SU-DHL-6 (cell line): Measurements from ENCODE around the gene PAF1.
"Not testable (repeated sequence)": the region's sequence is repeated elsewhere in the genome, so short reads cannot be mapped to it uniquely, and the experiment has no call there.

ENCODE experiments used
- H2AFZ ChIP-seq: fragments of 200-600 bp; sonication (generic); 2 replicates; pipeline ENCODE4 v1.6.1; 2014; ENCODE audit warnings: low read depth, mild to moderate bottlenecking, moderate library complexity, mixed read lengths, antibody characterized with exemption, low read length; ENCODE audit not compliant: severe bottlenecking
- H3F3A ChIP-seq: fragments of 200-600 bp; shearing (Covaris generic); 2 replicates; pipeline ENCODE4 v1.6.0; 2016; ENCODE audit warnings: antibody characterized with exemption, mild to moderate bottlenecking; ENCODE audit not compliant: insufficient read depth
- H3K27ac ChIP-seq: fragments of 200-600 bp; sonication (generic); 2 replicates; pipeline ENCODE4 v1.5.1; 2016; ENCODE audit warnings: low read depth, mild to moderate bottlenecking, low read length, moderate library complexity, mixed read lengths
- H3K27me3 ChIP-seq: fragments of 200-600 bp; sonication (generic), shearing (Covaris generic); 2 replicates; pipeline ENCODE4 v1.6.0; 2014; ENCODE audit warnings: mild to moderate bottlenecking, low read length
- H3K36me3 ChIP-seq: fragments of 200-600 bp; sonication (generic); 2 replicates; pipeline ENCODE4 v1.6.1; 2014; ENCODE audit warnings: mild to moderate bottlenecking, low read length, mixed read lengths
- H3K4me2 ChIP-seq: fragments of 300-600, 200-600 bp; shearing (Covaris generic), sonication (generic); 2 replicates; pipeline ENCODE4 v1.6.0; 2014; ENCODE audit warnings: low read length, low read depth, mild to moderate bottlenecking; ENCODE audit not compliant: poor library complexity, severe bottlenecking
- H3K4me3 ChIP-seq: fragments of 200-600 bp; sonication (generic); 2 replicates; pipeline ENCODE4 v1.5.1; 2014; ENCODE audit warnings: antibody characterized with exemption, low read length, mild to moderate bottlenecking, mixed read lengths; ENCODE audit not compliant: insufficient read depth, poor library complexity, severe bottlenecking
- H3K79me2 ChIP-seq: fragments of 200-600 bp; sonication (generic); 2 replicates; pipeline ENCODE4 v1.6.1; 2014; ENCODE audit warnings: mild to moderate bottlenecking, low read length, moderate library complexity; ENCODE audit not compliant: insufficient read depth
- H3K9ac ChIP-seq: fragments of 200-600 bp; sonication (generic); 2 replicates; pipeline ENCODE4 v1.7.0; 2014; ENCODE audit warnings: mild to moderate bottlenecking, low read length
- H3K9me2 ChIP-seq: fragments of 200-600 bp; sonication (generic); replicated peaks from 2 replicates; pipeline ENCODE4 v1.6.1; 2014; ENCODE audit warnings: low read length; ENCODE audit not compliant: insufficient read depth
- H3K9me3 ChIP-seq: fragments of 200-600 bp; sonication (generic); 2 replicates; pipeline ENCODE4 v1.6.1; 2014; ENCODE audit warnings: low read length, mixed read lengths; ENCODE audit not compliant: insufficient read depth
- H4K20me1 ChIP-seq: fragments of 200-600 bp; sonication (generic); 2 replicates; pipeline ENCODE4 v1.6.1; 2014; ENCODE audit warnings: low read depth, mild to moderate bottlenecking, antibody characterized with exemption, low read length, moderate library complexity, mixed read lengths
- CTCF ChIP-seq: fragments of 200-600 bp; sonication (generic); IDR thresholded peaks from one replicate; pipeline ENCODE4 v1.5.1; 2017; ENCODE audit warnings: antibody characterized with exemption, mild to moderate bottlenecking, low read length, moderate library complexity; ENCODE audit not compliant: insufficient read depth, poor library complexity, severe bottlenecking
- EZH2phosphoT487 ChIP-seq: fragments of 200-600 bp; sonication (generic), shearing (Covaris generic); conservative IDR thresholded peaks from 2 replicates; pipeline ENCODE4 v1.6.1; 2018; ENCODE audit warnings: mild to moderate bottlenecking, antibody characterized with exemption, low read length, moderate library complexity, mixed read lengths

The PAF1 gene

GRCh38 chr19:39380521-39381502, 10.1 kb downstream of the PAF1 start:
- Histone ChIP-seq H4K20me1 (no peaks in the 10 kb centered on the region), H3K27me3 (no peaks in the 10 kb centered on the region), H3K9ac (no peak overlapping the region), H3K4me2 (no peak overlapping the region), H3K27ac (no peak overlapping the region), H3K36me3 (no peaks in the 10 kb centered on the region), H3F3A (no peaks in the 10 kb centered on the region), H3K9me3 (no peaks in the 10 kb centered on the region), H2AFZ (no peak overlapping the region), H3K9me2 (no peaks in the 10 kb centered on the region), H3K4me3 (no peak overlapping the region), H3K79me2 (no peaks in the 10 kb centered on the region)
- TF ChIP-seq EZH2phosphoT487 (no peak), CTCF (no peak)

- Histone ChIP-seq H3F3A (no peaks in the 10 kb centered on the region), H3K27me3 (no peaks in the 10 kb centered on the region), H4K20me1 (no peaks in the 10 kb centered on the region), H3K36me3 (no peaks in the 10 kb centered on the region), H3K27ac (no peak overlapping the region), H3K9me2 (no peaks in the 10 kb centered on the region), H3K9me3 (no peaks in the 10 kb centered on the region), H3K9ac (no peak overlapping the region), H2AFZ (no peak overlapping the region), H3K4me2 (no peak overlapping the region), H3K4me3 (no peak overlapping the region), H3K79me2 (no peaks in the 10 kb centered on the region)
- TF ChIP-seq EZH2phosphoT487 (no peak), CTCF (no peak)
Measured at GRCh38 chr19:39379865-39380396, 11.0 kb downstream of the PAF1 start.

- not testable (repeated sequence) for H3K79me2 ChIP-seq, H3F3A ChIP-seq, H4K20me1 ChIP-seq, H3K36me3 ChIP-seq, H3K9me2 ChIP-seq, H3K27me3 ChIP-seq, H3K27ac ChIP-seq, H2AFZ ChIP-seq, H3K9me3 ChIP-seq, H3K4me3 ChIP-seq, H3K9ac ChIP-seq, H3K4me2 ChIP-seq
Measured at GRCh38 chr19:39379366-39379765, 11.5 kb downstream of the PAF1 start.
